GM18505 (cell line): ENCODE results near the gene CITED1.
A peak's percentile ranks its signal among the peaks of the same experiment; 100 is the strongest.
"Not testable (repeated sequence)": the region's sequence is repeated elsewhere in the genome, so short reads cannot be mapped to it uniquely, and the experiment has no call there.

ENCODE experiments used
- ATAC-seq: cut with Tn5 transposase; IDR thresholded peaks from one replicate; pipeline ENCODE4 v1.9.1; 2021; ENCODE audit not compliant: unreplicated experiment
- POLR2A ChIP-seq: IDR thresholded peaks from 4 replicates; pipeline ENCODE4 v1.6.1; 2011; ENCODE audit warnings: borderline replicate concordance; ENCODE audit not compliant: insufficient read depth, insufficient read length; ENCODE audit errors: extremely low read depth

The CITED1 gene, protein sequence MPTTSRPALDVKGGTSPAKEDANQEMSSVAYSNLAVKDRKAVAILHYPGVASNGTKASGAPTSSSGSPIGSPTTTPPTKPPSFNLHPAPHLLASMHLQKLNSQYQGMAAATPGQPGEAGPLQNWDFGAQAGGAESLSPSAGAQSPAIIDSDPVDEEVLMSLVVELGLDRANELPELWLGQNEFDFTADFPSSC

DNA sequence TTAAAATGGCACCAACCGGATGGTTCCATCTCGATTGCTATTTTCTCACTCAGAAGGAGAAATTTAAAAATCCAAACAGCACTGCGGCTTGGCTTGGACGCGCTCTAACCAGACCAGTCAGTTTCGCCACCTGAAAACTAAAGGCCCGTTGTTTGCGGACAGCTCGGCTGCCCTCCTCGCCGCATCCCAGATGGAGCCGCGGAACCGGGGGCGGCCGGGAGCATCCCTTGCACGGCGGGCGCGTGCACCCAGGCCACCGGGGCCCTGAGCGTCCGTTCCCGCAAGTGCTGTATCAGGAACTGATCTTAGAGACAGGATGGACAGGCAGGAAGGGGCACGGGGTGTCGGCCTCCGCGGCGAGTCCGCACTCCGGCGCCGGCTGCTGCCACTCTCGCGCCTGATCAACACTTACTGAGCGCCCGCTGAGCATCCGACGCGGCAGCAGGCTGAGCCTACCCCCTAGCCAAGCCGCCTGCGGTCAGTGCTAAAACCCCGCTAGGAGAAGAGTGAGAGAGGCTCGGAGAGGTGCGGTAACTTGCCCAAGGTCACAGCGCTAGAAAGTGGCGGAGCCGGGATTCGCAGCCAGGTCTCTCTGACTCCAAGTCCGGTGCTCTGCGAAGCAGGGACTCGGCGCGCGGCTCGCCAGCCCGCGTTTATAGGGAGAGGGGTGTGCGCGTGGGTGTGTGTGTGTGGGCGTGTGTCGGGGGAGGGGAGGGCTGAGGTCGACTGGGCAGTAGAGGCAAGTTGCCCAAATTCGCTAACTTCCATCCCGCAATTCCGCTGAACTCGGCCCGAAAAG is at the start of gene CITED1:
CITED1 (minus strand) TSS at position 629 of the 799 bp plus-strand sequence. CDS start 3,045 bp downstream, outside the sequence.
- no peak for ATAC-seq
- TF ChIP-seq POLR2A = no peak

DNA sequence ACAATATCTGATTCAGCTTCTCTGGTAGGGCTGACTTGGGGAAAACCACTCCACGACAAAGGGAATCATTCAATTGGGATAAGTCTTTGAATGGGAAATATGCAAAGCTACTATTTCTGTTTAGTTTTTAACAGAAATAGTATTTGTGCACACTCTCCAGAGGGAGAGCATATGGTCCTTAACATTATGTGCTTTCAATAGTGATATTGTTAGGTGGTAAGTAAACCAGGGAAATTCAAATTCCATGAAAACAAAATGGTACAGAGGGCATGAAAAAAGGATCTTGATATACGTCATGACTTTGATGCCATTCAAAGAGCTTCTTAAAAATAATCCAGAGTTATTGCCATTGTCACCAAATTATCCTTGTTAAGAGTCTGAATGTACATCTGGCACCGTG is 47.1 kb upstream of the CITED1 start:
- no peak for ATAC-seq
- TF ChIP-seq POLR2A = no peak

DNA sequence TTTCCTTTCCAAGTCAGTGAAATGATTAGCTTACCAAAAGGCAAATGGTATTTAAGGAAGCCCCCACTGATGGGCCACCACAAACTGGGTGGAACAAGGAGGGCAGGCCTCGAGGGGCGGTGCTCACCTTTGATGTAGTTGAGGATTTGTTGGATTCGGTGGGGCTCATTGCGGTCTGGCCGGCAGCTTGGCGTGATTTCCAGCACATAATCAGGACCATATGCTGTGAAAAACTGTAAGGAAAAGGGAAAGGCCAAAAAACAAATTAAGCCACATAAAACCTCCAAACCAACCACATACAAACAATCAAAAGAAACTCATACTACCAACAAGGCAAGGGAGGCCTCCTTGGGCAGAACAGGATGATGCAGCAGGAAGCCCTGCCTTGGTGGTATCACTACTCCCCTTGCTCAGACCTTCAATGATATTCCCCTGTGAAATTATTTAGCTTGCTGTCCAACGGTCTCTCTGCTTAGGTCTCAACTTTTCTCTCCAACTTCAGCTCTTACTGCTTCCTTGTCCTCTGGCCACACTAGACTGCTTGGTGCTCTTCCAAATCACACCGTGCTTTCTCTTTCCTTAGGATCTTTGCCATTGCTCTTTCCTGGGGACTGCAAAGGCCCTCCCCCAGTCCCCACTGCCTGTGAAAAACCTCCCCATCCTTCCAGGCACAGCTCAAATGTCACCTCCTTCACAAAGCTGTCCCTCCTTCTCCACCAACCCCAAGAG is 46.1 kb upstream of the CITED1 start:
- ATAC-seq = no peak
- no peak for TF ChIP-seq POLR2A

DNA sequence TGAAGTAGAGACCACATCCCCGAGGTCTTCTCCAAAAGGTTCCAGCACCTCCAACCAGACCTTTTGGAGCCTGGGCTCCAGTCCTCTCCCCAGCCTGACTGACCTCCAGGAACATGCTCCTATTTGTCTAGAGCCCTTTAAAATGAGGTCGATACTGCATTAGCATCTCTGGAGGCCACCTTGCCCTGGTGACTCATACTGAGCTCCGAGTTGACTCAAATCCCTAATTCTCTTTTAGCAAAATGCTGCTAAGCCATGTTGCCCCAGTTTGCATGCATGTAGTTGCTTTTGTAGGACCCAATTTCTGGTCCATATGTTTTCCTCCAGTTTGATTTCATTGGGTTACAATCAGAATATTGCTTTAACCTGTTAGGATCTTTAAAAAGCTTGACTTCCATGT is 43.5 kb upstream of the CITED1 start:
- peak; percentile 93 for ATAC-seq

DNA sequence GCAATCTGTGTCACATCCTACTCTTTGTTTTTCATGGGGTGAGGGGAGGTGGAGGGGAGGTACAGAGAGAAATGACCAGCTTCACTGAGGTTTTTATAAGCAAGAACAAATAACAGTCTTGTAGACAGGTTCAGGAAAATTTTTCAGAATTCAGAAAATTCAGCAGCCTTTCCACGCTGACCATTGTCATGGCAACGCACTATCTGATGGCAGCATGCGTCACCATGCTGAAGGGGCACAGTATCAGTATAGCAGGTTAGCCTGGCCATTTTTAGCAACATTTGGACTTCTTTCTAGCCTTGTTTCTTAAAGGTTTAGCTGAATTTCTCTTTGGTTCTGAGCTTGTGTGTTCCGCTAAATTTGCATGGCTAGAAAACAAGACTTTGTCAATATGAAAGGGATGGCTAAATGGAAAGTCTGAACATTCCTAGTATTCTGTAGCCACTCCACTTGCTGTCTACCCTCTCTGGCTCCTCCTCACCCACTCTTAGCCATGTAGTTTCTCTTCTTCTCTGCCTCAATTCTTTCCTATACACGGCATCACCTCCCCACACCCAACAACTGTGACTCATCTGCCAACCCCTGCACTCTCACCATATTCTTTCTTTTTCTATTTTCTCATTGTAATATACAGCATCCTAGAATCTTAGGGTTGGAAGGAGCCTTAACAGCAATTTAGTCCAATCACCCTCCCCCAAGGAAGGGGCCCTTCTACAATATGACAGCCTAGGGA is 42.7 kb upstream of the CITED1 start:
- no peak for ATAC-seq
- TF ChIP-seq POLR2A = no peak

More for the DNA sequence above, 43.5 kb upstream of the CITED1 start:
- no peak for TF ChIP-seq POLR2A

DNA sequence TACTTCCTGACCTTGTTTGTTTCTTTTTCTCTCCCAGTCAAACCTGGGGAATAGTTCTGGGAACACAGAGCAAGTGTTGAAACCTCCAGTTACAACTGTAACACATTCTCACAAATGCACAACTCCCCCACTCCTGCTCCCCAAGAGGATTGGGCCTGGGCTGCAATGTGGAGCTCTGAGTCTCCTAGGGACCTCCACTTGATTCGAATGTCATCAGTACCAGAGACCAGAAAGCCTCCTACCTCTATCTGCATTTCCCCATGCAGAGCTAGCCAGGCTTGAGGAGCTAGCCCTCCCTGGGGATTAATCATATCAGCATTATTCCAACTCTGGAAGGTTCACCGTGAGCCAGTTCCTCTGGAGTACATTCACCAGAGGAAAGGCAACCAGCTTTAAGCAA is 41.7 kb upstream of the CITED1 start:
- ATAC-seq = no peak
- TF ChIP-seq POLR2A = no peak

DNA sequence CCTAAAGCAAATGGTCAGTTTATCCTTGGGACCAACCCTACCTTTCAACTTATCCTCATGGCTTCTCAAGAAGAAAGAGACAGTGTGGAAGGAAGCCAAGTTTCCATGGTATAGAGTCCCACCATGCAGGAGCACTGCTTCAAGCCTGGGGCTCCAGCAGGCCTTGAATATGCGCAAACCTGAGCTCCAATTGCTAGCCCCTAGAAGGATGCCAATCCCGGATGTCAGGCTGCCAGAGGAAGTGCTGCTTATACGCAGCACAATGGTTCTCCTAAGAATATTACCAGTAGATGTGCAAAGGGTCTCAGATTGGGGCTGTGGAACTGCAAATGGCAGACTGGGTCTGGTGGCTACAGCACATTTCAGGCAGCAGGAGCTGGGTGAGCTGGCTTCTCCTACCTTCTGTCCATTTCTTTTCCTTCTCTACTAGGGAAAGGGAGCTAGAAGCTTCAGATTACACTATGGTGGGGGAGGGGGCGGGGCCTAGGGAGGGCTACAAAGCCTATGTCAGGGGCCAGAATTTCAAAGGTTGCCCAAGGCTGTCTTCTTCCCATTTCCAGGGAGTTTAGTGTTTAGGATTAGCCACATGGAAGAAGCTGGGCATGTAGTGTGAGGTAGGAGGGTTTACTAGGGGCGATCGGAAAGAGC is 40.7 kb upstream of the CITED1 start:
- no peak for ATAC-seq
- TF ChIP-seq POLR2A = no peak

DNA sequence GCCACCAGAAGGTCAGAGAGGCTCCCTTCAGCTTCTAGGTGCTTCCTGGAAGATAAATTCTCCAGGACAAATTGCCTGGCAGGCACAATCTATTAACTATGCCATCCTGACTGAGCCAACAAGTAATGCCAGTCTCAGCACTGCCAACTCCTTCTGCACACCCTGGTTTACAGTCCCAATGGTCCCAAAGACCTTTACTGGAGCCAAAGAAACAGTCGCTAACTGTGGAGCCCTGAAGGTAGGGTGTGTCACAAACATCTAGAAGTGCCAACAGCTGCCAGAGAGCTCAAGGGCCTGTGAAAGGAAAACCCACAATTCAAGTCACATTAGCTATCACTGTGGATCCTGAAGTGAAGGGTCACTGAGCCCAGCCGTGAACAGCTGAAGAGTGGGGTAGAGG is 34.9 kb upstream of the CITED1 start:
- no peak for ATAC-seq
- no peak for TF ChIP-seq POLR2A

DNA sequence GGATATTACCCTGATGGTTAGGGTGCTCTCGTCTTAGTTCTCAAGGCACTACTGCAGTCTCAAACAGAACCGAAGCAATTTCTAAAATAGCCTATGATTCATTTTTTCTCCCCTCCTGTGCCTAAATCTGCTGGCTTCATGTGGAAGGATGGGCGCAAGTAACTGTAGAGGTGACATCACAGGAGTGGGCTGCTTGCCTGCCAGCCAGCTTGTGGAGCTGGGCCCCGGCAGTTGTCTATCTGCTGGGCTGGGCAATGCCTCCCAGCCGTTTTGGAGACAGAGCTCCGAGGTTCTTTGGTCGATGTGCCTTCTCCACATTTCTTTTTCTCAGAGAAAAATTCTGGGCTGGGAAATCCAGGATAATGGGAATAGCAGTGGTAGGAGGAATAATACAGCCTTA is 34.3 kb upstream of the CITED1 start:
- ATAC-seq = no peak
- TF ChIP-seq POLR2A = no peak

DNA sequence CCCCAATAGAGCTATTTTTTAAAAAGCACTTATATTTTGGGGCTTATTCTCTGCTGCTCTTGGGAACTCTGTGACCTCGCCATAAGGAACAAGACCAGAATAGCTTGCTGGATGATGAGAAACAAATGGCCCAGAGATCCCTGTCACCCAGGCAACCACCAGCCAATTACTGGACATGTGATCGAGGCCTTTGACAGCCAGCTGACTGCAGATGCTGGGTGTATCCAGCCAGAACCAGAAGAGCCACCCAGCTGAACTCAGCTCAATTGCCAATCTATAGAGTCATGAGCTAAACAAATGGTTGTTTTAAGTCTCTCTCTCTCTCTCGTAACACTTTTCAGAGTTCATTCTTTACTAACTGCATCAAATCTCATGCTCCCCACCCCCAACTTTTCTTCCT is 24.4 kb upstream of the CITED1 start:
- no peak for ATAC-seq

DNA sequence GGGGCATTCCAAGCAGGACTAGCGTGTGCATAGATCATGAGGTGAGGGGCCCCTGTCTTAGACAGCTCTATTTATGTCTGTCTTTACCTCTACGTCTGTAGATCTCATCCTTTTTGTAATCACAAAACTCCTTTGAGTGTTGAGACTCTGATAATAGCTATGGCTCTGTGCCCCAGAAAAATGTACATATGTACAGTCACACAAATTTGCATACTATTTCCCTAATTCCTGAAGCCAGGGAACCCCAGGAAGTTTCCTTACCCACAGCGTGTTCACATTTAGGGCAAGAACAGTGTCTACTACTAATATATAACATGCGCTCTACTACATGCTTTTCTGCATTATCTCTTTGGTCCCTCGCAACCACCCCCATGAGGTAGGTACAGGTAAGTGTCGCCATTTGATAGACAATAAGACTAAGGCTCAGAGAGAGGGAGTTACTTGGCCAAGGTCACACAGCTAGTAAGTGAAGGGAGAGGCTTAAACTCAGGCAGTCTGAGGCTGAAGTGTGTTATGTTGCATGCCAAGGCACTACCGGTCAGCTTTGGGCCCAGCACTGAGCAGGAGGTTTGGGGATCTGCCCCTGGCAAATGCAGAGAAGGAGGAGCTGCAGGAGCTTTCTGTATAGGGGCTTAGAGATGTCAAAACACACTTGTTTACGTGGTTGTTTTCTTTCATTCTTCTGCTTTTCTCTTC is 21.0 kb upstream of the CITED1 start:
- TF ChIP-seq POLR2A = no peak
- no peak for ATAC-seq

More for the DNA sequence above, 24.4 kb upstream of the CITED1 start:
- no peak for TF ChIP-seq POLR2A

DNA sequence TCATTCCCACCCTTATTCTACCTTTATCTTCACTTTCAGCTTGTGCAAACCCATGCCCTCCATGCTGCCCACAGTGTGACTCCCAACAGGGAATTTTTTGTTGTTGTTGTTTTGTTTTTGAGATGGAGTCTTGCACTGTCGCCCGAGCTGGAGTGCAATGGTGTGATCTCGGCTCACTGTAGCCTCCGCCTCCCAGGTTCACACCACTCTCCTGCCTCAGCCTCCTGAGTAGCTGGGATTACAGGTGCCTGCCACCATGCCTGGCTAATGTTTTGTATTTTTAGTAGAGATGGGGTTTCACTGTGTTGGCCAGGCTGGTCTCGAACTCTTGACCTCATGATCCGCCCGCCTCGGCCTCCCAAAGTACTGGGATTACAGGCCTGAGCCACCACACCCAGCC is 13.9 kb upstream of the CITED1 start:
- not testable (repeated sequence) for ATAC-seq
